Keratinocyte (primary cell): Measurements from ENCODE around the gene FGF8. TPM values are rescaled to one million over a fixed set of nuclear protein-coding genes. Genes with fewer than 3 reads are reported as not detected.

Source experiments
- DNase-seq: peaks from one replicate; pipeline ENCODE4 v3.0.0-alpha.2; 2011; ENCODE audit warnings: low read depth, missing footprints, low spot score
- FAIRE-seq: peaks from 2 replicates; lab custom pipeline; 2011; peaks lifted over from hg19 to GRCh38; lab: Jason Lieb, UNC
- H2AFZ ChIP-seq: 2 replicates; pipeline ENCODE4 v1.6.0; 2012; ENCODE audit warnings: low read length, control low read depth, inconsistent platforms; ENCODE audit not compliant: control insufficient read depth
- H3K27ac ChIP-seq: 2 replicates; pipeline ENCODE4 v1.5.1; 2011; ENCODE audit warnings: low read length; ENCODE audit not compliant: control insufficient read depth, insufficient read depth
- H3K27me3 ChIP-seq: 3 replicates; pipeline ENCODE4 v1.6.0; 2011; ENCODE audit warnings: low read length; ENCODE audit not compliant: control insufficient read depth, insufficient read depth; ENCODE audit errors: extremely low read depth
- H3K36me3 ChIP-seq, 2 experiments: 2 replicates in 1 of 2; 3 replicates in 1 of 2; pipeline ENCODE4 v1.5.1; 2011; ENCODE audit warnings: low read length in 2 of 2, mild to moderate bottlenecking in 1 of 2; ENCODE audit not compliant: control insufficient read depth in 2 of 2, insufficient read depth in 2 of 2; ENCODE audit errors: extremely low read depth in 1 of 2
- H3K4me1 ChIP-seq: 3 replicates; pipeline ENCODE4 v1.5.1; 2011; ENCODE audit warnings: low read length; ENCODE audit not compliant: control insufficient read depth, insufficient read depth; ENCODE audit errors: extremely low read depth
- H3K4me2 ChIP-seq: 3 replicates; pipeline ENCODE4 v1.6.0; 2011; ENCODE audit warnings: low read depth, low read length; ENCODE audit not compliant: control insufficient read depth, insufficient read depth; ENCODE audit errors: extremely low read depth
- H3K4me3 ChIP-seq, 3 experiments: fragments of 200-600 bp in 1 of 3; sonication (generic) in 1 of 3; 2 replicates in 2 of 3; 3 replicates in 1 of 3; pipeline ENCODE4 v1.5.1; 2011 to 2016; ENCODE audit warnings: low read length in 3 of 3, mild to moderate bottlenecking in 3 of 3, control low read depth in 2 of 3, inconsistent platforms in 1 of 3, low read depth in 1 of 3, mixed read lengths in 1 of 3, mixed run types in 1 of 3, moderate library complexity in 1 of 3; ENCODE audit not compliant: control insufficient read depth in 2 of 3, insufficient read depth in 2 of 3; ENCODE audit errors: extremely low read depth in 1 of 3
- H3K79me2 ChIP-seq: 2 replicates; pipeline ENCODE4 v1.6.0; 2012; ENCODE audit warnings: low read length; ENCODE audit not compliant: control insufficient read depth, insufficient read depth
- H3K9ac ChIP-seq: 3 replicates; pipeline ENCODE4 v1.6.0; 2011; ENCODE audit warnings: low read length; ENCODE audit not compliant: control insufficient read depth, insufficient read depth; ENCODE audit errors: extremely low read depth
- H3K9me1 ChIP-seq: 3 replicates; pipeline ENCODE4 v1.6.0; 2011; ENCODE audit warnings: low read length; ENCODE audit not compliant: control insufficient read depth, insufficient read depth; ENCODE audit errors: extremely low read depth
- H3K9me3 ChIP-seq: 2 replicates; pipeline ENCODE4 v1.5.1; 2012; ENCODE audit warnings: low read depth, low read length; ENCODE audit not compliant: control insufficient read depth
- H4K20me1 ChIP-seq: 3 replicates; pipeline ENCODE4 v1.6.0; 2011; ENCODE audit warnings: low read length; ENCODE audit not compliant: control insufficient read depth, insufficient read depth; ENCODE audit errors: extremely low read depth
- CTCF ChIP-seq, 3 experiments: IDR thresholded peaks in 1 of 3; conservative IDR thresholded peaks in 1 of 3; optimal IDR thresholded peaks in 1 of 3; 2 replicates in 2 of 3; 3 replicates in 1 of 3; pipeline versions ENCODE3 to v1.5.1; 2011; ENCODE audit warnings: low read length in 3 of 3, mild to moderate bottlenecking in 3 of 3, moderate library complexity in 2 of 3, control low read depth in 1 of 3, inconsistent platforms in 1 of 3; ENCODE audit not compliant: insufficient read depth in 2 of 3; ENCODE audit errors: extremely low read depth in 1 of 3
- EZH2 ChIP-seq: IDR thresholded peaks from one replicate; pipeline ENCODE4 v1.6.1; 2012; ENCODE audit warnings: inconsistent platforms, mild to moderate bottlenecking, low read length, moderate library complexity
- dilution Hi-C: fragments of 300-500 bp; cut with MboI; formaldehyde crosslinking; loops from one replicate; pipeline ENCODE4 v1.7.0; 2020; ENCODE audit warnings: low sequenced_read_pairs; ENCODE audit not compliant: extremely low pct_ligation_motif_present
- polyA plus RNA-seq, 5 experiments: library from polyadenylated mRNA; depleted of rRNA in 3 of 5; stranded (reverse) in 3 of 5; stranded (forward) in 1 of 5; unstranded in 1 of 5; fragments of >200 nt; gene quantifications; 1 replicate in 1 of 5; 2 replicates in 3 of 5; 3 replicates in 1 of 5; pipeline versions ENCODE4 v1.2.1 to v1.2.3, GENCODE V29; 2011 to 2012; ENCODE audit warnings: missing spikeins in 2 of 5, low read depth in 1 of 5, low replicate concordance in 1 of 5

Gene FGF8
- polyA plus RNA-seq, 1 donor (not counting 4 experiments of a cell fraction or from before 2014, with no cell fraction given), result not detected

- no peak overlapping the region for H3K9ac ChIP-seq
- DNase-seq, result no peak
- no peaks in the 10 kb centered on the region for H3K9me3 ChIP-seq
- H3K9me1 ChIP-seq, result no peaks in the 10 kb centered on the region
- H3K36me3 ChIP-seq, result peaks cover 28 to 39% of the 10 kb centered on the region in 2 experiments
- peaks cover 8% of the 10 kb centered on the region for H4K20me1 ChIP-seq
- TF ChIP-seq CTCF (optimal IDR thresholded peaks at IDR 0.05 in 1 of 3, IDR thresholded peaks at IDR 0.05 in 1 of 3, conservative IDR thresholded peaks at IDR 0.05 in 1 of 3; ENCODE audit: extremely low read depth in 1 of 3, insufficient read depth in 2 of 3, low read length in 3 of 3) (no peak), EZH2 (no peak)
- H3K4me1 ChIP-seq, result no peaks in the 10 kb centered on the region
- dilution Hi-C loops, result no loop called here
- no peak overlapping the region for H3K4me3 ChIP-seq
- H2AFZ ChIP-seq, result no peak overlapping the region
- H3K79me2 ChIP-seq, result peaks cover 42% of the 10 kb centered on the region
- no peak overlapping the region for H3K4me2 ChIP-seq
- no peak overlapping the region for H3K27ac ChIP-seq
- no peak for FAIRE-seq
- H3K27me3 ChIP-seq, result no peaks in the 10 kb centered on the region
Measured at GRCh38 chr10:101803511-101803910, 27.6 kb upstream of the FGF8 start.

GRCh38 chr10:101797403-101798059, 21.6 kb upstream of the FGF8 start:
- H3K4me2 ChIP-seq, result no peak overlapping the region
- H3K27me3 ChIP-seq, result no peaks in the 10 kb centered on the region
- H4K20me1 ChIP-seq, result peaks cover 5% of the 10 kb centered on the region
- peaks cover 33 to 55% of the 10 kb centered on the region in 2 experiments for H3K36me3 ChIP-seq
- FAIRE-seq (no peak), DNase-seq (no peak)
- no peaks in the 10 kb centered on the region for H3K4me1 ChIP-seq
- no peak overlapping the region for H3K9ac ChIP-seq
- H3K79me2 ChIP-seq, result peaks cover 38% of the 10 kb centered on the region
- no peak overlapping the region for H3K27ac ChIP-seq
- dilution Hi-C loops, result no loop called here
- TF ChIP-seq EZH2 (no peak), CTCF (optimal IDR thresholded peaks at IDR 0.05 in 1 of 3, IDR thresholded peaks at IDR 0.05 in 1 of 3, conservative IDR thresholded peaks at IDR 0.05 in 1 of 3; ENCODE audit: extremely low read depth in 1 of 3, insufficient read depth in 2 of 3, low read length in 3 of 3) (no peak)
- no peaks in the 10 kb centered on the region for H3K9me3 ChIP-seq
- no peak overlapping the region for H3K4me3 ChIP-seq
- no peaks in the 10 kb centered on the region for H3K9me1 ChIP-seq
- no peak overlapping the region for H2AFZ ChIP-seq
